ENCODE data around the gene PIH1D1. TPM values are rescaled to one million over a fixed set of nuclear protein-coding genes. Genes with fewer than 3 reads are reported as not detected.

Gene PIH1D1
- total and polyA plus RNA-seq, 2 experiments from 2014 or later = 103 to 164 TPM

DNA sequence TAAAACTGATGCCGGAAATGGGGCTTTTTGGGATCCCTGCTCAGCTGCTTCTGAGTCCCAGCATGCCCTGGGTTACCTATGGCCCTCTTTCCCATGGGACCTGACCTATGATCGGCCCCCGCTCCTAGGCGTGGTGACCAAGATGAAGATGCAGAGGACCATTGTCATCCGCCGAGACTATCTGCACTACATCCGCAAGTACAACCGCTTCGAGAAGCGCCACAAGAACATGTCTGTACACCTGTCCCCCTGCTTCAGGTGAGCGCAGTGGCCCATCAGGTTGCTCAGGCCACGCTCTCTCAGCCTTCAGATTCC lies 46.1 kb upstream of the PIH1D1 start:
- Histone ChIP-seq H3K27ac (ENCODE audit: low read depth) (peak overlapping the region; percentile 99), H3K27me3 (ENCODE audit: insufficient read depth) (no peaks in the 10 kb centered on the region), H3F3A (replicated peaks; ENCODE audit: low read depth) (peaks cover 64% of the 10 kb centered on the region), H2AFZ (no peak overlapping the region), H3K4me2 (peak overlapping the region; percentile 100), H3K9me2 (ENCODE audit: insufficient read depth) (no peaks in the 10 kb centered on the region), H3K79me2 (replicated peaks; ENCODE audit: insufficient read depth) (peaks cover 26% of the 10 kb centered on the region), H3K4me3 (peak overlapping the region; percentile 100), H4K20me1 (replicated peaks; ENCODE audit: insufficient read depth) (peaks cover 19% of the 10 kb centered on the region), H3K4me1 (ENCODE audit: insufficient read depth) (peaks cover 42% of the 10 kb centered on the region), H3K36me3 (ENCODE audit: insufficient read depth) (peaks cover 24% of the 10 kb centered on the region)
- H3K4me3 Mint-ChIP-seq = peak overlapping the region; percentile 94
- H3K27me3 Mint-ChIP-seq (ENCODE audit: insufficient read depth, low read depth, poor library complexity) = peaks cover 55% of the 10 kb centered on the region
- peaks cover 10% of the 10 kb centered on the region; the same call in 1 of the 3 replicates for H3K9me3 Mint-ChIP-seq
- DNase-seq (ENCODE audit: low spot score) = no peak
- H3K4me1 Mint-ChIP-seq = peaks cover 34% of the 10 kb centered on the region
- peaks cover 52% of the 10 kb centered on the region for H3K36me3 Mint-ChIP-seq (ENCODE audit: low read depth)
- no peak for ATAC-seq
- peak; percentile 5; the same call in 1 of the 2 replicates for TF ChIP-seq POLR2AphosphoS5 (IDR thresholded peaks at IDR 0.05; ENCODE audit: low read depth)
- TF ChIP-seq, protein P1, sequence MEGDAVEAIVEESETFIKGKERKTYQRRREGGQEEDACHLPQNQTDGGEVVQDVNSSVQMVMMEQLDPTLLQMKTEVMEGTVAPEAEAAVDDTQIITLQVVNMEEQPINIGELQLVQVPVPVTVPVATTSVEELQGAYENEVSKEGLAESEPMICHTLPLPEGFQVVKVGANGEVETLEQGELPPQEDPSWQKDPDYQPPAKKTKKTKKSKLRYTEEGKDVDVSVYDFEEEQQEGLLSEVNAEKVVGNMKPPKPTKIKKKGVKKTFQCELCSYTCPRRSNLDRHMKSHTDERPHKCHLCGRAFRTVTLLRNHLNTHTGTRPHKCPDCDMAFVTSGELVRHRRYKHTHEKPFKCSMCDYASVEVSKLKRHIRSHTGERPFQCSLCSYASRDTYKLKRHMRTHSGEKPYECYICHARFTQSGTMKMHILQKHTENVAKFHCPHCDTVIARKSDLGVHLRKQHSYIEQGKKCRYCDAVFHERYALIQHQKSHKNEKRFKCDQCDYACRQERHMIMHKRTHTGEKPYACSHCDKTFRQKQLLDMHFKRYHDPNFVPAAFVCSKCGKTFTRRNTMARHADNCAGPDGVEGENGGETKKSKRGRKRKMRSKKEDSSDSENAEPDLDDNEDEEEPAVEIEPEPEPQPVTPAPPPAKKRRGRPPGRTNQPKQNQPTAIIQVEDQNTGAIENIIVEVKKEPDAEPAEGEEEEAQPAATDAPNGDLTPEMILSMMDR (conservative IDR thresholded peaks at IDR 0.05; ENCODE audit: low read depth in 2 of 2) = no peak
- peak overlapping the region; percentile 98; the same call in 1 of the 2 replicates for H3K27ac Mint-ChIP-seq

DNA sequence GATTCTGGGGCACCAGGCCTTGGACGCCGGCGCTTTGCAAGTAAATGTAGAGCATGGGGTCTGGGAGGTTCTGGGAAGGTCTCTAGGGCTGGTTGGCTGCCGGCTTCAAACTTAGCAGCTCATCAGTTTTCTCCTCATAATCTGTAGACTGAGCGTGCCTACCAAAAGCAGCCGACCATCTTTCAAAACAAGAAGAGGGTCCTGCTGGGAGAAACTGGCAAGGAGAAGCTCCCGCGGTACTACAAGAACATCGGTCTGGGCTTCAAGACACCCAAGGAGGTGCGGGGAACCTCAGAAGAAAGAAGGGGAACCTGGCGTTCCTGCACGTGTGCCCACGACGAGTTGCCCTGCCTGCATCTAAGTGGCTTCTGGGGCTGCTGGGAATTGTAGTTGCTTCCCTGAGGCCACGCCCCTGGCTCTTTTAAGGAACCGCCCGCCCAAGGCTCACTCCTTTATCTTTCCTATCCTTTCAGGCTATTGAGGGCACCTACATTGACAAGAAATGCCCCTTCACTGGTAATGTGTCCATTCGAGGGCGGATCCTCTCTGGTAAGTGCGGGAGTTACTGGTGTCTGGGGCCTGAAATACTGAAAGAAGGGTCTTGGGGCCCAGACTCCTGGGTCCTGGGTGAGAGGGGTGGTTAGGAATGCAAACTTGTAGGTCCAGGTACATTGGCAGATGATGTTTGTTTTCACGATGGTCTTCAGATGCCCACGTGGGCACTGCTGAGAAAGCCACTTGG lies 45.6 kb upstream of the PIH1D1 start:
- peaks cover 34% of the 10 kb centered on the region for H3K4me1 Mint-ChIP-seq
- peak overlapping the region; percentile 94 for H3K4me3 Mint-ChIP-seq
- peak; percentile 78 for DNase-seq (ENCODE audit: low spot score)
- H3K9me2 ChIP-seq (ENCODE audit: insufficient read depth) = no peaks in the 10 kb centered on the region
- peak overlapping the region; percentile 99 for H3K27ac ChIP-seq (ENCODE audit: low read depth)
- peak overlapping the region; percentile 100 for H3K4me2 ChIP-seq
- peak overlapping the region; percentile 100 for H3K4me3 ChIP-seq
- peaks cover 66% of the 10 kb centered on the region for H3F3A ChIP-seq (replicated peaks; ENCODE audit: low read depth)
- H3K36me3 ChIP-seq (ENCODE audit: insufficient read depth) = peaks cover 24% of the 10 kb centered on the region
- no peak overlapping the region for H2AFZ ChIP-seq
- H3K27me3 Mint-ChIP-seq (ENCODE audit: insufficient read depth, low read depth, poor library complexity) = peaks cover 57% of the 10 kb centered on the region
- ATAC-seq = peak; percentile 0; the same call in 1 of the 3 replicates
- H3K36me3 Mint-ChIP-seq (ENCODE audit: low read depth) = peaks cover 58% of the 10 kb centered on the region
- H3K27me3 ChIP-seq (ENCODE audit: insufficient read depth) = no peaks in the 10 kb centered on the region
- H3K79me2 ChIP-seq (replicated peaks; ENCODE audit: insufficient read depth) = peaks cover 26% of the 10 kb centered on the region
- H3K4me1 ChIP-seq (ENCODE audit: insufficient read depth) = peaks cover 42% of the 10 kb centered on the region
- TF ChIP-seq EZH2 (IDR thresholded peaks at IDR 0.05; ENCODE audit: low read depth, unreplicated experiment) (no peak), CREB1 (CRISPR knock-in tag; IDR thresholded peaks at IDR 0.05; ENCODE audit: low read depth) (peak; percentile 44; the same call in 1 of the 2 replicates)
- peak overlapping the region; percentile 98 for H3K27ac Mint-ChIP-seq
- H4K20me1 ChIP-seq (replicated peaks; ENCODE audit: insufficient read depth) = peaks cover 19% of the 10 kb centered on the region
- H3K9me3 Mint-ChIP-seq = peaks cover 11% of the 10 kb centered on the region; the same call in 1 of the 3 replicates

DNA sequence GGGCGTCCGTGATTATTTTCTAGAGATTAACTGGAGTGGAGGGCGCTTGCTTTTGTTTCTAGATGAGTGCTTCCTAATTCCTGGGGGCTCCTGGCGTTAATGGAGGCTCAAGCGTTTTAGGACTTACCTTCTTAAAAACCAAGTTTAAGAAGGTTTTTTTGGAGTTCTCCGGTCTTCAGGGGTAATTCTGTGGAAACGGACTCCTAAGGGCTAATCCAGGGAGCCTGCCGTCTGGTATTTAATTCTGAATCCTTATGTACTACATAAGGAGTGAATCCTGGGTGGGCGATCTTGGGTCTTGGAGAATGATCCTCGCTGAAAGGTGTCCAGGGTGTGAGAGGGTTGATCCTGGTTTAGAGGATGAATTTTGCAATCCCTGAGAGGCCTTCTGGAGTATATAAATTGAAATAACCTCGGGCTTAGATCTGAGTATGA lies 45.0 kb upstream of the PIH1D1 start:
- H3K4me3 ChIP-seq = peak overlapping the region; percentile 100
- ATAC-seq (no peak), DNase-seq (ENCODE audit: low spot score) (no peak)
- H3K4me2 ChIP-seq = peak overlapping the region; percentile 100
- Mint-ChIP-seq H3K27ac (peak overlapping the region; percentile 98), H3K4me3 (peak overlapping the region; percentile 94), H3K36me3 (ENCODE audit: low read depth) (peaks cover 64% of the 10 kb centered on the region), H3K9me3 (peaks cover 11% of the 10 kb centered on the region; the same call in 1 of the 3 replicates), H3K4me1 (peaks cover 34% of the 10 kb centered on the region), H3K27me3 (ENCODE audit: insufficient read depth, low read depth, poor library complexity) (peaks cover 61% of the 10 kb centered on the region)
- peaks cover 26% of the 10 kb centered on the region for H3K79me2 ChIP-seq (replicated peaks; ENCODE audit: insufficient read depth)
- H3K27me3 ChIP-seq (ENCODE audit: insufficient read depth) = no peaks in the 10 kb centered on the region
- H4K20me1 ChIP-seq (replicated peaks; ENCODE audit: insufficient read depth) = peaks cover 19% of the 10 kb centered on the region
- peaks cover 28% of the 10 kb centered on the region for H3K36me3 ChIP-seq (ENCODE audit: insufficient read depth)
- H2AFZ ChIP-seq = no peak overlapping the region
- H3K9me2 ChIP-seq (ENCODE audit: insufficient read depth) = no peaks in the 10 kb centered on the region
- peaks cover 72% of the 10 kb centered on the region for H3F3A ChIP-seq (replicated peaks; ENCODE audit: low read depth)
- peak overlapping the region; percentile 99 for H3K27ac ChIP-seq (ENCODE audit: low read depth)
- H3K4me1 ChIP-seq (ENCODE audit: insufficient read depth) = peaks cover 42% of the 10 kb centered on the region
- TF ChIP-seq, protein P2, sequence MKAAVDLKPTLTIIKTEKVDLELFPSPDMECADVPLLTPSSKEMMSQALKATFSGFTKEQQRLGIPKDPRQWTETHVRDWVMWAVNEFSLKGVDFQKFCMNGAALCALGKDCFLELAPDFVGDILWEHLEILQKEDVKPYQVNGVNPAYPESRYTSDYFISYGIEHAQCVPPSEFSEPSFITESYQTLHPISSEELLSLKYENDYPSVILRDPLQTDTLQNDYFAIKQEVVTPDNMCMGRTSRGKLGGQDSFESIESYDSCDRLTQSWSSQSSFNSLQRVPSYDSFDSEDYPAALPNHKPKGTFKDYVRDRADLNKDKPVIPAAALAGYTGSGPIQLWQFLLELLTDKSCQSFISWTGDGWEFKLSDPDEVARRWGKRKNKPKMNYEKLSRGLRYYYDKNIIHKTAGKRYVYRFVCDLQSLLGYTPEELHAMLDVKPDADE (IDR thresholded peaks at IDR 0.05) = no peak
- TF ChIP-seq, protein P3, sequence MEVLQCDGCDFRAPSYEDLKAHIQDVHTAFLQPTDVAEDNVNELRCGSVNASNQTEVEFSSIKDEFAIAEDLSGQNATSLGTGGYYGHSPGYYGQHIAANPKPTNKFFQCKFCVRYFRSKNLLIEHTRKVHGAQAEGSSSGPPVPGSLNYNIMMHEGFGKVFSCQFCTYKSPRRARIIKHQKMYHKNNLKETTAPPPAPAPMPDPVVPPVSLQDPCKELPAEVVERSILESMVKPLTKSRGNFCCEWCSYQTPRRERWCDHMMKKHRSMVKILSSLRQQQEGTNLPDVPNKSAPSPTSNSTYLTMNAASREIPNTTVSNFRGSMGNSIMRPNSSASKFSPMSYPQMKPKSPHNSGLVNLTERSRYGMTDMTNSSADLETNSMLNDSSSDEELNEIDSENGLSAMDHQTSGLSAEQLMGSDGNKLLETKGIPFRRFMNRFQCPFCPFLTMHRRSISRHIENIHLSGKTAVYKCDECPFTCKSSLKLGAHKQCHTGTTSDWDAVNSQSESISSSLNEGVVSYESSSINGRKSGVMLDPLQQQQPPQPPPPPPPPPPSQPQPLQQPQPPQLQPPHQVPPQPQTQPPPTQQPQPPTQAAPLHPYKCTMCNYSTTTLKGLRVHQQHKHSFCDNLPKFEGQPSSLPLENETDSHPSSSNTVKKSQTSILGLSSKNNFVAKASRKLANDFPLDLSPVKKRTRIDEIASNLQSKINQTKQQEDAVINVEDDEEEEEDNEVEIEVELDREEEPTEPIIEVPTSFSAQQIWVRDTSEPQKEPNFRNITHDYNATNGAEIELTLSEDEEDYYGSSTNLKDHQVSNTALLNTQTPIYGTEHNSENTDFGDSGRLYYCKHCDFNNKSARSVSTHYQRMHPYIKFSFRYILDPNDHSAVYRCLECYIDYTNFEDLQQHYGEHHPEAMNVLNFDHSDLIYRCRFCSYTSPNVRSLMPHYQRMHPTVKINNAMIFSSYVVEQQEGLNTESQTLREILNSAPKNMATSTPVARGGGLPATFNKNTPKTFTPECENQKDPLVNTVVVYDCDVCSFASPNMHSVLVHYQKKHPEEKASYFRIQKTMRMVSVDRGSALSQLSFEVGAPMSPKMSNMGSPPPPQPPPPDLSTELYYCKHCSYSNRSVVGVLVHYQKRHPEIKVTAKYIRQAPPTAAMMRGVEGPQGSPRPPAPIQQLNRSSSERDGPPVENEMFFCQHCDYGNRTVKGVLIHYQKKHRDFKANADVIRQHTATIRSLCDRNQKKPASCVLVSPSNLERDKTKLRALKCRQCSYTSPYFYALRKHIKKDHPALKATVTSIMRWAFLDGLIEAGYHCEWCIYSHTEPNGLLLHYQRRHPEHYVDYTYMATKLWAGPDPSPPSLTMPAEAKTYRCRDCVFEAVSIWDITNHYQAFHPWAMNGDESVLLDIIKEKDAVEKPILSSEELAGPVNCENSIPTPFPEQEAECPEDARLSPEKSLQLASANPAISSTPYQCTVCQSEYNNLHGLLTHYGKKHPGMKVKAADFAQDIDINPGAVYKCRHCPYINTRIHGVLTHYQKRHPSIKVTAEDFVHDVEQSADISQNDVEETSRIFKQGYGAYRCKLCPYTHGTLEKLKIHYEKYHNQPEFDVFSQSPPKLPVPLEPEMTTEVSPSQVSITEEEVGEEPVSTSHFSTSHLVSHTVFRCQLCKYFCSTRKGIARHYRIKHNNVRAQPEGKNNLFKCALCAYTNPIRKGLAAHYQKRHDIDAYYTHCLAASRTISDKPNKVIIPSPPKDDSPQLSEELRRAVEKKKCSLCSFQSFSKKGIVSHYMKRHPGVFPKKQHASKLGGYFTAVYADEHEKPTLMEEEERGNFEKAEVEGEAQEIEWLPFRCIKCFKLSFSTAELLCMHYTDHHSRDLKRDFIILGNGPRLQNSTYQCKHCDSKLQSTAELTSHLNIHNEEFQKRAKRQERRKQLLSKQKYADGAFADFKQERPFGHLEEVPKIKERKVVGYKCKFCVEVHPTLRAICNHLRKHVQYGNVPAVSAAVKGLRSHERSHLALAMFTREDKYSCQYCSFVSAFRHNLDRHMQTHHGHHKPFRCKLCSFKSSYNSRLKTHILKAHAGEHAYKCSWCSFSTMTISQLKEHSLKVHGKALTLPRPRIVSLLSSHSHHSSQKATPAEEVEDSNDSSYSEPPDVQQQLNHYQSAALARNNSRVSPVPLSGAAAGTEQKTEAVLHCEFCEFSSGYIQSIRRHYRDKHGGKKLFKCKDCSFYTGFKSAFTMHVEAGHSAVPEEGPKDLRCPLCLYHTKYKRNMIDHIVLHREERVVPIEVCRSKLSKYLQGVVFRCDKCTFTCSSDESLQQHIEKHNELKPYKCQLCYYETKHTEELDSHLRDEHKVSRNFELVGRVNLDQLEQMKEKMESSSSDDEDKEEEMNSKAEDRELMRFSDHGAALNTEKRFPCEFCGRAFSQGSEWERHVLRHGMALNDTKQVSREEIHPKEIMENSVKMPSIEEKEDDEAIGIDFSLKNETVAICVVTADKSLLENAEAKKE (CRISPR knock-in tag; IDR thresholded peaks at IDR 0.05) = no peak

All from GM23338 (cell line).